Choroid plexus epithelial cell (primary cell): ENCODE results near the gene RAB39A.
"Not testable (repeated sequence)": the region's sequence is repeated elsewhere in the genome, so short reads cannot be mapped to it uniquely, and the experiment has no call there.

Experiments used
- DNase-seq: peaks from one replicate; pipeline ENCODE4 v3.0.0-alpha.2; 2010; ENCODE audit warnings: low read depth
- H3K4me3 ChIP-seq: 2 replicates; pipeline ENCODE4 v1.5.1; 2011; ENCODE audit warnings: low read depth, mild to moderate bottlenecking, control low read depth, low read length, moderate library complexity
- CTCF ChIP-seq: conservative IDR thresholded peaks from 2 replicates; pipeline ENCODE4 v1.5.1; 2011; ENCODE audit warnings: low read depth, mild to moderate bottlenecking, control low read depth, inconsistent platforms, low read length, moderate library complexity

RAB39A gene

DNA sequence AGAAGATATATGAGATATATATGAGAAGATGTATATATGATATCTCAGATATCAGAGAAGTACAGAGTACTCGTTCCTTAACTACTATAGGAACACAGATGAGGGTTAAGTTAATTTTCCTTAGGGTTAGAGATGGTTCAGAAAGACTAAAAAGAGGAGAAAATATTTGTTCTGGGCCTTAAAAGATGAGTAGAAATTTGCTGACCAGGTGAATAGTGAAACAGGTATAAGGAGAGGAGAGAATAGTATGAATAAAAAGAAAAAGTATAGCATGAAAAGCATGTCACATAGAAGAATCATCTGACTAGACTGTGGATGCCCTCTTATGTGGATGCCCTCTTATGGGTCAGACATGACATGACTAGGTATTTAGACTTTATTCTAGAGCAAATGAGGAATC lies 6.3 kb upstream of the RAB39A start:
- no peak for DNase-seq
- TF ChIP-seq CTCF = no peak
- H3K4me3 ChIP-seq = no peak overlapping the region

GRCh38 chr11:107923519-107923918 lies 4.7 kb upstream of the RAB39A start:
- H3K4me3 ChIP-seq, DNase-seq: not testable (repeated sequence)

DNA sequence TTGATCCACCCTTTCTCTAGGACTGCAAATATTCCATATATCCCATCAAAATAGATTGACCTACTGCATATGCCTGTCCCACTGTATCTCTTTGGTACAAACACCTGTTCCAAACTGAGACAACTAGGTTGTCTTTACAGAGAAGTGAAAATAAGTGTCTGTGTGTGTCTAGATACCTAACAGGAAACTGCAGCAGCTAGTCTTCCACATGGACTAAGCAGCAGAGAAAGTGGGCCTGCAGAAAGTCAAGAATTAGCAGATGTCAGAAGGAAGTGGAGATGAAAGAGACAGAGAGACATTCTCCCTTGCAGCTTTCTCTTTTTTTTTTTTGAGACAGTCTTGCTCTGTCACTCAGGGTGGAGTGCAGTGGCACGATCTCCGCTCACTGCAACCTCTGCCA lies 3.9 kb upstream of the RAB39A start:
- no peak overlapping the region for H3K4me3 ChIP-seq
- no peak for TF ChIP-seq CTCF
- no peak for DNase-seq

DNA sequence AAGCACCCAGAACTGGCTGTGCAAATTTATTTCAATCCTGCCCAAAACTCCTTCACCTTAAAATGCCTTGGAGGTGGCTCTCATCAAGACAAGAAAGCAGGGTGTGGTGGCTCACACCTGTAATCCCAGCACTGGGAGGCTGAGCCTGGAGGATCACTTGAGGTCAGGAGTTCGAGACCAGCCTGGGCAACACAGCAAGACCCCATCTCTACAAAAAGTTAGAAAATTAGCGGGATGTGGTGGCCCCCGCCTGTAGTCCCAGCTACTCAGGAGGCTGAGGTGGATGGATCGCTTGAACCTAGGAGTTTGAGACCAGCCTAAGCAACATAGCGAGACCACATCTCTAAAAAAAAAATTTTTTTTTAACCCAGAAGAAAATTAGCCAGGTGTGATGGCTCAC lies 689 bp upstream of the RAB39A start:
- no peak for TF ChIP-seq CTCF
- DNase-seq = no peak
- H3K4me3 ChIP-seq = peak overlapping the region; percentile 37

GRCh38 chr11:107928767-107929507 lies 689 bp downstream of the RAB39A start:
- no peak for DNase-seq
- TF ChIP-seq CTCF = no peak
- H3K4me3 ChIP-seq = peak overlapping the region; percentile 50

DNA sequence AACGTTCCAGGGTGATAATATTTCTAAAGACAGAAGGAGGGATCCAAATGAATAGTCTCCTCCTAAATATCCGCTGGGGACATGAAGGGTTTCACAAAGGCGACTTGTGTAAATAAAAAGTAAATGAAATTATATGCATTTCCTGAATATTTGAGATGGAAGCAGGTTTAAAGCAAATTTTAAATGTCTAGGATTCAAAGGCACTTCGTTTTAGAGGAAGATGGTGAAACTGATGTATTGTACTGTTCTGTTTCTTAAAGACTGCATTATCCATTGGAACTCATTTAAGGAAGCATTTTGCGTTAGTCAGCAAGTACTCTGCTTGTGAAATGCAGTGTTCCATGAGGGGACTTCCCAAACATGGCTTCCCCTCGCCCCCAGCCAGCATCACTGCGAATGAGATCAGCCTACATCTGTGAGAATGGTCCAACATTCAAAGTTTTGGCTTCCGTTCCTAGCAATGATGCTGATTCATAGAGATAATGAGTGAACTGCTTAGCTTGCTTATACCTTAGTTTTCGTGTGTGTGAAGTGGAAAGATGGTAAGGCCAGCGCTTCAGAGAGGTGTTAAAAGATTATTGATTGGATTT lies 1.5 kb downstream of the RAB39A start:
- DNase-seq = no peak
- H3K4me3 ChIP-seq = no peak overlapping the region
- no peak for TF ChIP-seq CTCF

DNA sequence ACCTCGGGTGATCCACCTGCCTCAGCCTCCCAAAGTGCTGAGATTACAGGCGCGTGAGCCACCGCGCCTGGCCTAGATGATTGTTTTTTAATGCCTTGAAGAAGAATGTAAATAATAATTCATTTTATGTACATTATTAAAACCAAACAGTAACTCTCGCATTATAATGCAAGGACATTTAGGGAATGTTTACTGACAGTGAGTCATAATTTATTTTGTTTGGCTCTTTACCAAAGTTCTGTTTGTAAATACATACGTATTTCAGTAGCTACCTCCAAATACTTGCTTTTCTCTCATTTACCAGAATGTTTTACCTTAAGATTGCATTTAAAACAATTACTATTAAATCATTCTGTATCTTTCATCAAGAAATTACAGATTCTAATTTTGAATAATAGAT lies 3.0 kb downstream of the RAB39A start:
- no peak for TF ChIP-seq CTCF
- H3K4me3 ChIP-seq = no peak overlapping the region
- DNase-seq = no peak
